ENCODE measurements around the gene PCGF3. TPM values are rescaled to one million over a fixed set of nuclear protein-coding genes. Genes with fewer than 3 reads are reported as not detected.

The PCGF3 gene
- total RNA-seq, 1 donor from 2014 or later = 21.5 TPM

- Histone ChIP-seq H3K36me3 (peaks cover 64% of the 10 kb centered on the region), H3K27me3 (ENCODE audit: low read depth) (no peaks in the 10 kb centered on the region), H3K27ac (replicated peaks) (no peak overlapping the region), H3K9me3 (replicated peaks) (no peaks in the 10 kb centered on the region), H3K4me1 (peaks cover 74% of the 10 kb centered on the region), H3K4me3 (no peak overlapping the region)
- TF ChIP-seq CTCF (IDR thresholded peaks at IDR 0.05; ENCODE audit: borderline replicate concordance) = no peak
- intact Hi-C loops (cut with micrococcal nuclease) = no loop called here
- DNase-seq = no peak
Observed at GRCh38 chr4:769511-769910, 63.9 kb downstream of the PCGF3 start.

GRCh38 chr4:770022-770421 lies 64.4 kb downstream of the PCGF3 start:
- H3K27ac ChIP-seq (replicated peaks) = no peak overlapping the region
- no peak for DNase-seq

GRCh38 chr4:771464-771863 lies 65.8 kb downstream of the PCGF3 start:
- Histone ChIP-seq H3K9me3 (replicated peaks) (no peaks in the 10 kb centered on the region), H3K4me1 (peaks cover 82% of the 10 kb centered on the region), H3K27me3 (ENCODE audit: low read depth) (no peaks in the 10 kb centered on the region), H3K27ac (replicated peaks) (peak overlapping the region; percentile 75), H3K36me3 (peaks cover 62% of the 10 kb centered on the region), H3K4me3 (peak overlapping the region; percentile 4)
- TF ChIP-seq CTCF (IDR thresholded peaks at IDR 0.05; ENCODE audit: borderline replicate concordance) = no peak
- intact Hi-C loops (cut with micrococcal nuclease) = no loop called here
- peak; percentile 13 for DNase-seq

More at GRCh38 chr4:770022-770421, 64.4 kb downstream of the PCGF3 start:
- H3K36me3 ChIP-seq = peaks cover 63% of the 10 kb centered on the region
- no peaks in the 10 kb centered on the region for H3K27me3 ChIP-seq (ENCODE audit: low read depth)
- no peak overlapping the region for H3K4me3 ChIP-seq
- no peaks in the 10 kb centered on the region for H3K9me3 ChIP-seq (replicated peaks)
- no peak for TF ChIP-seq CTCF (IDR thresholded peaks at IDR 0.05; ENCODE audit: borderline replicate concordance)
- intact Hi-C loops (cut with micrococcal nuclease) = no loop called here
- peaks cover 79% of the 10 kb centered on the region for H3K4me1 ChIP-seq

- H3K27me3 ChIP-seq (ENCODE audit: low read depth) = no peaks in the 10 kb centered on the region
- H3K36me3 ChIP-seq = peaks cover 60% of the 10 kb centered on the region
- peak overlapping the region; percentile 4 for H3K4me3 ChIP-seq
- H3K4me1 ChIP-seq = peaks cover 83% of the 10 kb centered on the region
- intact Hi-C loops (cut with micrococcal nuclease) = no loop called here
- no peak for DNase-seq
- TF ChIP-seq CTCF (IDR thresholded peaks at IDR 0.05; ENCODE audit: borderline replicate concordance) = no peak
- H3K27ac ChIP-seq (replicated peaks) = peak overlapping the region; percentile 75
- no peaks in the 10 kb centered on the region for H3K9me3 ChIP-seq (replicated peaks)
Observed at GRCh38 chr4:772118-772517, 66.5 kb downstream of the PCGF3 start.

GRCh38 chr4:772776-773175 lies 67.1 kb downstream of the PCGF3 start:
- Histone ChIP-seq H3K9me3 (replicated peaks) (no peaks in the 10 kb centered on the region), H3K36me3 (peaks cover 60% of the 10 kb centered on the region), H3K4me1 (peaks cover 86% of the 10 kb centered on the region), H3K4me3 (peak overlapping the region; percentile 34), H3K27me3 (ENCODE audit: low read depth) (no peaks in the 10 kb centered on the region), H3K27ac (replicated peaks) (peak overlapping the region; percentile 75)
- DNase-seq = no peak
- intact Hi-C loops (cut with micrococcal nuclease) = no loop called here
- TF ChIP-seq CTCF (IDR thresholded peaks at IDR 0.05; ENCODE audit: borderline replicate concordance) = no peak

All from left ventricle myocardium inferior (tissue), 1 donor.